ENCODE results near the gene ATP11A.

ATP11A gene

DNA sequence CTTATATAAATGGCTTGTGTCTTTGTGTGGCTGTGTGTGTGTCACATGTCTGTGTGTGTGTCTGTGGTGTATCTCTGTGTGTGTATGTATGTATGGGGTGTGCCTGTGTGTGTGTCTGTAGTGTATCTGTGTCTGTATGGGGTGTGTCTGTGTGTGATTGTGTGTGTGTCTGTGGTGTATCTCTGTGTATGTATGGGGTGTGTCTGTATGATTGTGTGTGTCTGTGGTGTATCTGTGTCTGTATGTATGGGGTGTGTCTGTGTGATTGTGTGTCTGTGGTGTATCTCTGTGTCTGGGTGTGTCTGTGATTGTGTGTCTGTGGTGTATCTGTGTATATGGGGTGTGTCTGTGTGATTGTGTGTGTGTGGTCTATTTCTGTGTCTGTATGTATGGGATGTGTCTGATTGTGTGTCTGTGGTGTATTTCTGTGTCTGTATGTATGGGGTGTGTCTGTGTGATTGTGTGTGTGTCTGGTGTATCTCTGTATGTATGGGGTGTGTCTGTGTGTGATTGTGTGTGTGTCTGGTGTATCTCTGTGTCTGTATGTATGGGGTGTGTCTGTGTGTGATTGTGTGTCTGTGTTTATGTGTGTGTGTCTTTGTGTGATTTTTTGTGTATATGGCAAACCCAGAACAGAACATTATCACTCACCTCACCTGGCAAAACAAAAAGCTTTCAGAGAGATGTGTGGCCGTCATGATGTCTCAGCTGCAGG lies 223.0 kb downstream of the ATP11A start:
- no peak for DNase-seq

GRCh38 chr13:112916296-112916695 lies 226.5 kb downstream of the ATP11A start:
- DNase-seq, result no peak

DNA sequence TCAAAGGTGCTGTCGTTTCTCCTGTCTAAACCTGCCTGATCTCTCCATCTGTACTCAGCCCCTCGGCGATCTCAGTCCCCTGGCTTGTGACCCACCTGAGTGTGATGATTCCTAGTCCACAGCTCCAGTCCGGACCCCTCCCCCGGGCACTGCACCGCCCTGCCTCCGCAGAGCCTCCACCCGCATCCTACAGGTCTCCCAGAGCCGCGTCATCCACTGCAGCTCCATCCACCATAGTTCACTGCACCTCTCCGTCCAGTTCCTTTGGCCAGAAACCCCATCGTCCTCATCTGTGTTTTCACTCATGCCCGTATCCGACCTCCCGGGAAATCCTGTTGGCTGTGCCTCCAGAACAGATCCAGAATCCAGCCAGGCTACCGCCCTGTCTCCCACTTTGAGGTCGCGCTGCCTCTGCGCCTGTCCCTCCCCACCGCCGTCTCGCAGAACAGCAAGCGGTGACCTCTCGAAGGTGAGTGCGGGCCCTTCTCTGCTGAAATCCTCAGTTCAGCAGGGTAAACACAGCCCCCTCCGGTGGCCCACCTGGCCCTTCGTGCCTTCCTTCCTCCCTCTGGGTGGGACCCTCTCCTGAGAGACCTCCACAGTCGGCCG lies 227.3 kb downstream of the ATP11A start:
- no peak for DNase-seq

- no peak for DNase-seq
Measured at GRCh38 chr13:112917737-112918136, 227.9 kb downstream of the ATP11A start.

GRCh38 chr13:112918266-112918665 lies 228.4 kb downstream of the ATP11A start:
- no peak for DNase-seq

DNA sequence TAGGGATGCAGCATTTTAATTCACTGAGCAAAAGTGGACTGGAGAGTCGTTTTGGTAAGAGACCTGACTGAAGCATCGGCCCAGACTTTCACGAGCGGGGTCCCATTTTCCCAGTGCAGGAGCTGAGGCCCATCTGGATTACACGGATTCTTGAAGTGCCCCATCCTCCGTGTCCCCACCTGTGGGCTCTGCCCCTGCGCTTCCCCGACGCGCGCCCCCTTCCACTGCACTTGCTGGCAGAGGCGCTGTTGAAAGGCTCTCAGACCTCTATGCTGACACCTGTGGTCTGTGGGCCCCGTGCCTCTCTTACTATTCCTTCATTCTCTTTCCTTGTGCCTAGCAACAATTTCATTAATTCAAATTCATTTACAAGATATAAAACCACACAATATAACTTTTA lies 228.9 kb downstream of the ATP11A start:
- DNase-seq, result no peak

- DNase-seq, result no peak
Measured at GRCh38 chr13:112923962-112924361, 234.1 kb downstream of the ATP11A start.

DNA sequence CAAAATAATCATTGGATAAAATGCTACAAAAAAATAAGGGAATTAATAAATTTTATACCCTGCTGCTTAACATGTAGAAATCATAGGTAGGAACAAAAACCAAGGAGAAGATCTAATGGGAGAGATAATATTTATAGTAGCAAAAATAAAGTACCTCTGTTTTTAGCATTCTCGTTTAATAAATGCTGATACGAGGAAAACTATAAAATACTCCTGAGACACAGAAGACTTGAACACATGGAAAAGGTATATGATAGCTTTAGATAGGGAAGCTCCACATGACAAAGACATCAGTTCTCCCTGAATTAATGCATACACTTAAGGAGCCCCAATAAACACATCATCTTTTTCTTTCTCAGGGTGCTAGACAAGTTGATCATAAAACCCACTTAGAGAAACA lies 234.5 kb downstream of the ATP11A start:
- no peak for DNase-seq

DNA sequence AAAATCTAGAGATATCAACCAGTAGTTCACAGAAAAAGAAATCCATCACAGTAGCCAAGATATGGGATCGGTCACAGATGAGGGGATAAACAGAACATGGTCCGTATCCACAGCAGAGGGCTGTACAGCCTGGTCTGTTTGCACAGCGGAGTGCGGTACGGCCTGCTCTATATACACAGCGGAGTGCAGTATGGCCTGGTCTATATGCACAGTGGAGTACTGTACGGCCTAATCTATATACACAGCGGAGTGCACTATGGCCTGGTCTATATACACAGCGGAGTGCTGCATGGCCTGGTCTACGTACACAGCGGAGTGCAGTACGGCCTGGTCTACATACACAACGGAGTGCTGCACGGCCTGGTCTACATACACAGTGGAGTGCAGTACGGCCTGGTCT lies 236.2 kb downstream of the ATP11A start:
- DNase-seq, result no peak

DNA sequence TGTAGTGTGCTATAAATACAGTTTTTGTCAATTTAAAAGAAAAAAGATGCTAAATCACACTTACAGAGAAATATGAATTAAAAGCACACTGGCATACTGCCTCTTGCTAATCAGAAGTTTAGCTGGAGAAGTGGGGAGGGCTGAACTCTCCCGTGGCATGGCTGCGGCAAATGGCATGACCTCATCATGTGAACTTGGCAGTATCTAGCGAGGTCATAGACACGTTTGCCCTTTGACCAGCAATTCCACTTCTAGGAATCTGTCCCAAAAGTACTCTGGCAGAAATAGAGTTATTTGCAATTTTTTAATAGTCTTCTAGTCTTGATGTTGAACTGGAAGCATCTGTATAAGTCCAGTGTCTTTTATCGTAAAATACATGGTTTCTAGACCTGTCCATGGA lies 237.2 kb downstream of the ATP11A start:
- no peak for DNase-seq

- DNase-seq, result no peak
Measured at GRCh38 chr13:112928020-112928971, 238.5 kb downstream of the ATP11A start.

GRCh38 chr13:112928972-112929782 lies 239.3 kb downstream of the ATP11A start:
- DNase-seq, result peak; percentile 64

DNA sequence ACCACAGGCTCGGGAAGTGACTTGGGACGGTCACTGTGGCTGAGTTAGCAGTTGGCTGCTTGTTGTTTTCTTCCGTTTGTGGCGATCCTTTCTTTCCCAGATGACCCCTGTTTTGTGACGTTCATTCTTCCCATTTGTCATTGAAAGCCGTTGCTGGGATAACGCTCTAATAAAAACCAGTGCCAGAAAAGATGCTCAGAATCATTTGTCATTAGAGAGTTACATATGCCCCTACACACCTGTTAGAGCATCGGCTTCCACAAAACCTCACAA lies 239.9 kb downstream of the ATP11A start:
- DNase-seq, result no peak

GRCh38 chr13:112930192-112930591 lies 240.4 kb downstream of the ATP11A start:
- no peak for DNase-seq

- DNase-seq, result peak; percentile 92
Measured at GRCh38 chr13:112931028-112931934, 241.4 kb downstream of the ATP11A start.

DNA sequence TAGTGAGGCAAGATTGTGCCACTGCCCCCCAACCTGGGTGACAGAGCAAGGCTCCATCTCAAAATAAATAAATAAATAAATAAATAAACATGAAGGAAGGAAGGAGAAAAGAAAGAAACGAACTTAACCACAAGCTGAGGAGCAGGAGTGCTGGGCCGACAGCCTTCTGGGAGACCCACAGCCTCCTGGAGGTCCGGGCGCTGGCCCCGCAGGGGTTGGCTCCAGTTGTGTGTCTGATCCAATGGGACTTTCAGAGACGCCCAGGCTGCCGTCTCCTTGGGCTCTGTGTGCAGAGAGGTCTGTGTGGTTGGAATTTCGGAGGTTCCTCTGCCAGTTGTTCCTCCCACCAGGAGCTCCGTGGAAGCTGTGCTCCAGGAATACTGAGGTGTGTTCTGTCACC lies 243.1 kb downstream of the ATP11A start:
- DNase-seq, result no peak

DNA sequence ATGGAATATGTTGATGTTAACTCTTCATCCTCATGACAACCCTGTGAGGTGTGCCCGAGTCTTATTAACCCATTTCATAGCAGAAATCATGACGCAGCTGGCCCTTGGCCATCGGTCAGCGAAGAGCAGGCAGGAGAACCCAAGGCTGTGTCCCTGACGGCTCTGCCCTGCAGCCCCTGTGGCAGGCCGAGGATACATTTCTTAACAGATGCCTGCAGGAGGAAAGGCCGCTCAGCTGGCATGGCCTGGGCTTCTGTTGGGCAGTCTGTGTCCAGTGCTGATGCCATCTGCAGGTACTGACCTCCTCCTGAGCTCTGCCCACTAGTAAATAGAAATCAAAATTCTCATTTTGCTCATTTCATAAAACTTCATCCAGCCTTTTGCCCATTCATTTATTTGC lies 243.8 kb downstream of the ATP11A start:
- DNase-seq, result no peak

- DNase-seq, result no peak
Measured at GRCh38 chr13:112934078-112934477, 244.2 kb downstream of the ATP11A start.

Data from NCI-H1105 (cell line).